ENCODE measurements around the gene ENOX2.

Gene ENOX2

GRCh38 chrX:130803537-130803936 is 99.5 kb downstream of the ENOX2 start:
- no peak for TF ChIP-seq RARB (CRISPR knock-in tag; IDR thresholded peaks at IDR 0.05)
- no peak for TF ChIP-seq PPARA (CRISPR knock-in tag; IDR thresholded peaks at IDR 0.05; ENCODE audit: borderline replicate concordance)
- TF ChIP-seq, protein P1, sequence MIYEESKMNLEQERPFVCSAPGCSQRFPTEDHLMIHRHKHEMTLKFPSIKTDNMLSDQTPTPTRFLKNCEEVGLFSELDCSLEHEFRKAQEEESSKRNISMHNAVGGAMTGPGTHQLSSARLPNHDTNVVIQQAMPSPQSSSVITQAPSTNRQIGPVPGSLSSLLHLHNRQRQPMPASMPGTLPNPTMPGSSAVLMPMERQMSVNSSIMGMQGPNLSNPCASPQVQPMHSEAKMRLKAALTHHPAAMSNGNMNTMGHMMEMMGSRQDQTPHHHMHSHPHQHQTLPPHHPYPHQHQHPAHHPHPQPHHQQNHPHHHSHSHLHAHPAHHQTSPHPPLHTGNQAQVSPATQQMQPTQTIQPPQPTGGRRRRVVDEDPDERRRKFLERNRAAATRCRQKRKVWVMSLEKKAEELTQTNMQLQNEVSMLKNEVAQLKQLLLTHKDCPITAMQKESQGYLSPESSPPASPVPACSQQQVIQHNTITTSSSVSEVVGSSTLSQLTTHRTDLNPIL (CRISPR knock-in tag; IDR thresholded peaks at IDR 0.05; ENCODE audit: low read depth) = no peak
- no peak for TF ChIP-seq PATZ1 (CRISPR knock-in tag; IDR thresholded peaks at IDR 0.05; ENCODE audit: borderline replicate concordance)
- no peak for TF ChIP-seq ZNF70 (CRISPR knock-in tag; IDR thresholded peaks at IDR 0.05)
- TF ChIP-seq, protein P2, sequence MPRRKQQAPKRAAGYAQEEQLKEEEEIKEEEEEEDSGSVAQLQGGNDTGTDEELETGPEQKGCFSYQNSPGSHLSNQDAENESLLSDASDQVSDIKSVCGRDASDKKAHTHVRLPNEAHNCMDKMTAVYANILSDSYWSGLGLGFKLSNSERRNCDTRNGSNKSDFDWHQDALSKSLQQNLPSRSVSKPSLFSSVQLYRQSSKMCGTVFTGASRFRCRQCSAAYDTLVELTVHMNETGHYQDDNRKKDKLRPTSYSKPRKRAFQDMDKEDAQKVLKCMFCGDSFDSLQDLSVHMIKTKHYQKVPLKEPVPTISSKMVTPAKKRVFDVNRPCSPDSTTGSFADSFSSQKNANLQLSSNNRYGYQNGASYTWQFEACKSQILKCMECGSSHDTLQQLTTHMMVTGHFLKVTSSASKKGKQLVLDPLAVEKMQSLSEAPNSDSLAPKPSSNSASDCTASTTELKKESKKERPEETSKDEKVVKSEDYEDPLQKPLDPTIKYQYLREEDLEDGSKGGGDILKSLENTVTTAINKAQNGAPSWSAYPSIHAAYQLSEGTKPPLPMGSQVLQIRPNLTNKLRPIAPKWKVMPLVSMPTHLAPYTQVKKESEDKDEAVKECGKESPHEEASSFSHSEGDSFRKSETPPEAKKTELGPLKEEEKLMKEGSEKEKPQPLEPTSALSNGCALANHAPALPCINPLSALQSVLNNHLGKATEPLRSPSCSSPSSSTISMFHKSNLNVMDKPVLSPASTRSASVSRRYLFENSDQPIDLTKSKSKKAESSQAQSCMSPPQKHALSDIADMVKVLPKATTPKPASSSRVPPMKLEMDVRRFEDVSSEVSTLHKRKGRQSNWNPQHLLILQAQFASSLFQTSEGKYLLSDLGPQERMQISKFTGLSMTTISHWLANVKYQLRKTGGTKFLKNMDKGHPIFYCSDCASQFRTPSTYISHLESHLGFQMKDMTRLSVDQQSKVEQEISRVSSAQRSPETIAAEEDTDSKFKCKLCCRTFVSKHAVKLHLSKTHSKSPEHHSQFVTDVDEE (CRISPR knock-in tag; IDR thresholded peaks at IDR 0.05) = no peak
- TF ChIP-seq BACH2 (CRISPR knock-in tag; IDR thresholded peaks at IDR 0.05; ENCODE audit: borderline replicate concordance) = no peak
- TF ChIP-seq POU6F1 (CRISPR knock-in tag; IDR thresholded peaks at IDR 0.05; ENCODE audit: borderline replicate concordance, low read depth) = no peak
- TF ChIP-seq OSR1 (CRISPR knock-in tag; IDR thresholded peaks at IDR 0.05) = no peak
- no peak for TF ChIP-seq TCF4 (CRISPR knock-in tag; IDR thresholded peaks at IDR 0.05; ENCODE audit: borderline replicate concordance)
- TF ChIP-seq ZFP3 (CRISPR knock-in tag; IDR thresholded peaks at IDR 0.05) = no peak
- no peak for TF ChIP-seq ESRRG (CRISPR knock-in tag; IDR thresholded peaks at IDR 0.05)
- no peak for TF ChIP-seq ARNTL (CRISPR knock-in tag; IDR thresholded peaks at IDR 0.05; ENCODE audit: borderline replicate concordance, low read depth)
- TF ChIP-seq ZNF8 (CRISPR knock-in tag; IDR thresholded peaks at IDR 0.05) = no peak
- ATAC-seq = no peak

- TF ChIP-seq, protein P3, sequence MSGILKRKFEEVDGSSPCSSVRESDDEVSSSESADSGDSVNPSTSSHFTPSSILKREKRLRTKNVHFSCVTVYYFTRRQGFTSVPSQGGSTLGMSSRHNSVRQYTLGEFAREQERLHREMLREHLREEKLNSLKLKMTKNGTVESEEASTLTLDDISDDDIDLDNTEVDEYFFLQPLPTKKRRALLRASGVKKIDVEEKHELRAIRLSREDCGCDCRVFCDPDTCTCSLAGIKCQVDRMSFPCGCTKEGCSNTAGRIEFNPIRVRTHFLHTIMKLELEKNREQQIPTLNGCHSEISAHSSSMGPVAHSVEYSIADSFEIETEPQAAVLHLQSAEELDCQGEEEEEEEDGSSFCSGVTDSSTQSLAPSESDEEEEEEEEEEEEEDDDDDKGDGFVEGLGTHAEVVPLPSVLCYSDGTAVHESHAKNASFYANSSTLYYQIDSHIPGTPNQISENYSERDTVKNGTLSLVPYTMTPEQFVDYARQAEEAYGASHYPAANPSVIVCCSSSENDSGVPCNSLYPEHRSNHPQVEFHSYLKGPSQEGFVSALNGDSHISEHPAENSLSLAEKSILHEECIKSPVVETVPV (CRISPR knock-in tag; IDR thresholded peaks at IDR 0.05) = no peak
- TF ChIP-seq POU6F1 (CRISPR knock-in tag; IDR thresholded peaks at IDR 0.05; ENCODE audit: borderline replicate concordance, low read depth) (no peak), RARB (CRISPR knock-in tag; IDR thresholded peaks at IDR 0.05) (no peak), ZNF8 (CRISPR knock-in tag; IDR thresholded peaks at IDR 0.05) (no peak), TCF4 (CRISPR knock-in tag; IDR thresholded peaks at IDR 0.05; ENCODE audit: borderline replicate concordance) (no peak), CSDC2 (CRISPR knock-in tag; IDR thresholded peaks at IDR 0.05) (no peak), GLIS3 (CRISPR knock-in tag; IDR thresholded peaks at IDR 0.05) (no peak), ZFP3 (CRISPR knock-in tag; IDR thresholded peaks at IDR 0.05) (no peak), PATZ1 (CRISPR knock-in tag; IDR thresholded peaks at IDR 0.05; ENCODE audit: borderline replicate concordance) (no peak), PPARA (CRISPR knock-in tag; IDR thresholded peaks at IDR 0.05; ENCODE audit: borderline replicate concordance) (no peak)
- TF ChIP-seq, protein P1 (CRISPR knock-in tag; IDR thresholded peaks at IDR 0.05; ENCODE audit: low read depth) = no peak
- no peak for ATAC-seq
Measured at GRCh38 chrX:130801901-130802300, 101.1 kb downstream of the ENOX2 start.

All from SK-N-SH treated with all-trans-retinoic acid at 6 μM for 48 hours (cell line).